IMR-90 (cell line): Measurements from ENCODE around the gene NAP1L1. TPM values are rescaled to one million over a fixed set of nuclear protein-coding genes. Genes with fewer than 3 reads are reported as not detected.

ENCODE experiments used
- ATAC-seq: fragments of 200-7000 bp; cut with Tn5 transposase; 2 replicates; pipeline ENCODE4 v1.9.1; 2020; ENCODE audit warnings: low read depth, mild to moderate bottlenecking, moderate library complexity
- BruUV-seq: library from RNA; stranded (reverse); fragments of 400-500 nt; replicated peaks from 2 replicates; lab custom pipeline; 2021; lab: Mats Ljungman, UMichigan
- CTCF ChIA-PET: fragments of 300-600 bp; formaldehyde crosslinking; extraction: SDS; loops from one replicate; lab custom pipeline; 2021; ENCODE audit warnings: antibody characterized with exemption; lab: Yijun Ruan, JAX
- POLR2A ChIA-PET: fragments of 300-600 bp; sonication (Branson Sonifier 250); formaldehyde crosslinking; loops from one replicate; lab custom pipeline; 2022; ENCODE audit warnings: antibody characterized with exemption; ENCODE audit not compliant: unreplicated experiment; lab: Charles Lee
- DNase-seq: peaks from one replicate; pipeline ENCODE4 v3.0.0; 2013
- H2AFZ ChIP-seq: replicated peaks from 2 replicates; pipeline ENCODE3; 2013; ENCODE audit warnings: low read length, mild to moderate bottlenecking; ENCODE audit not compliant: poor library complexity
- H2AK5ac ChIP-seq: 2 replicates; pipeline ENCODE4 v1.6.1; 2013; ENCODE audit warnings: low read depth, low read length, inconsistent platforms
- H2AK9ac ChIP-seq: replicated peaks from 2 replicates; pipeline ENCODE3; 2013; ENCODE audit warnings: mild to moderate bottlenecking, low read depth, low read length, moderate library complexity; ENCODE audit not compliant: poor library complexity
- H2BK120ac ChIP-seq: 2 replicates; pipeline ENCODE4 v1.6.1; 2013; ENCODE audit warnings: low read depth, low read length, inconsistent platforms
- H2BK15ac ChIP-seq: 3 replicates; pipeline ENCODE4 v1.6.1; 2013; ENCODE audit warnings: low read depth, low read length, inconsistent platforms
- H2BK20ac ChIP-seq: 2 replicates; pipeline ENCODE4 v1.6.1; 2013; ENCODE audit warnings: low read depth, mild to moderate bottlenecking, inconsistent platforms, low read length, moderate library complexity
- H2BK5ac ChIP-seq: 2 replicates; pipeline ENCODE4 v1.6.1; 2013; ENCODE audit warnings: mild to moderate bottlenecking, low read depth, low read length, inconsistent platforms; ENCODE audit not compliant: poor library complexity, severe bottlenecking
- H3K14ac ChIP-seq: replicated peaks from 2 replicates; pipeline ENCODE4 v1.6.1; 2013; ENCODE audit warnings: low read depth, low read length, inconsistent platforms
- H3K18ac ChIP-seq: 2 replicates; pipeline ENCODE4 v1.6.1; 2013; ENCODE audit warnings: low read depth, low read length, control low read depth
- H3K23ac ChIP-seq: 2 replicates; pipeline ENCODE4 v1.6.1; 2013; ENCODE audit warnings: low read depth, low read length, inconsistent platforms
- H3K27ac ChIP-seq: 2 replicates; pipeline ENCODE4 v1.5.1; 2013; ENCODE audit warnings: mild to moderate bottlenecking, control low read depth, low read length; ENCODE audit not compliant: insufficient read depth
- H3K27me3 ChIP-seq: 2 replicates; pipeline ENCODE4 v1.6.1; 2013; ENCODE audit warnings: low read length; ENCODE audit not compliant: control insufficient read depth, insufficient read depth
- H3K36me3 ChIP-seq: 2 replicates; pipeline ENCODE4 v1.6.1; 2013; ENCODE audit warnings: low read length, mixed read lengths; ENCODE audit not compliant: control insufficient read depth, insufficient read depth
- H3K4ac ChIP-seq: 2 replicates; pipeline ENCODE4 v1.6.1; 2013; ENCODE audit warnings: low read depth, low read length, inconsistent platforms
- H3K4me1 ChIP-seq: 2 replicates; pipeline ENCODE4 v1.6.1; 2013; ENCODE audit warnings: low read length, mixed read lengths; ENCODE audit not compliant: control insufficient read depth, insufficient read depth
- H3K4me2 ChIP-seq: 2 replicates; pipeline ENCODE4 v1.6.1; 2013; ENCODE audit warnings: low read depth, mild to moderate bottlenecking, control low read depth, low read length, moderate library complexity
- H3K4me3 ChIP-seq: 2 replicates; pipeline ENCODE4 v1.5.1; 2013; ENCODE audit warnings: low read depth, mild to moderate bottlenecking, control low read depth, low read length, moderate library complexity; ENCODE audit not compliant: insufficient read depth
- H3K56ac ChIP-seq: 2 replicates; pipeline ENCODE4 v1.6.1; 2013; ENCODE audit warnings: low read length, inconsistent platforms; ENCODE audit not compliant: insufficient read depth; ENCODE audit errors: extremely low read depth
- H3K79me1 ChIP-seq, 2 experiments: 2 replicates each; pipeline ENCODE4 v1.6.1; 2013; ENCODE audit warnings: low read length in 2 of 2, inconsistent platforms in 1 of 2, low read depth in 1 of 2
- H3K9ac ChIP-seq: 2 replicates; pipeline ENCODE4 v1.6.1; 2013; ENCODE audit warnings: low read depth, low read length, control low read depth
- H3K9me1 ChIP-seq: 2 replicates; pipeline ENCODE4 v1.6.1; 2013; ENCODE audit warnings: low read length, inconsistent platforms; ENCODE audit not compliant: insufficient read depth
- H3K9me3 ChIP-seq: 2 replicates; pipeline ENCODE4 v1.6.1; 2013; ENCODE audit warnings: low read length; ENCODE audit not compliant: control insufficient read depth, insufficient read depth
- H4K20me1 ChIP-seq: 2 replicates; pipeline ENCODE4 v1.6.1; 2013; ENCODE audit warnings: low read length, inconsistent platforms; ENCODE audit not compliant: insufficient read depth
- H4K5ac ChIP-seq: 2 replicates; pipeline ENCODE4 v1.6.1; 2013; ENCODE audit warnings: mild to moderate bottlenecking, low read depth, low read length, control low read depth
- H4K8ac ChIP-seq, 2 experiments: 2 replicates each; pipeline ENCODE4 v1.6.1; 2013; ENCODE audit warnings: low read depth in 2 of 2, low read length in 2 of 2, control low read depth in 1 of 2, inconsistent platforms in 1 of 2
- H4K91ac ChIP-seq: 2 replicates; pipeline ENCODE4 v1.6.1; 2013; ENCODE audit warnings: low read depth, low read length, inconsistent platforms; ENCODE audit not compliant: insufficient read depth
- BHLHE40 ChIP-seq: fragments of 150-350 bp; IDR thresholded peaks from 2 replicates; pipeline ENCODE4 v1.6.1; 2016; ENCODE audit warnings: mild to moderate bottlenecking, low read depth, low read length
- CEBPB ChIP-seq: IDR thresholded peaks from 2 replicates; pipeline ENCODE4 v1.6.1; 2012; ENCODE audit warnings: low read depth, low read length, improper control_type of control experiment
- FOS ChIP-seq: fragments of 150-350 bp; IDR thresholded peaks from 2 replicates; pipeline ENCODE4 v1.6.1; 2016; ENCODE audit warnings: low read depth, low read length
- MAFK ChIP-seq: IDR thresholded peaks from 2 replicates; pipeline ENCODE4 v1.6.1; 2012; ENCODE audit warnings: low read depth, low read length, improper control_type of control experiment
- MAZ ChIP-seq: IDR thresholded peaks from 2 replicates; pipeline ENCODE4 v1.6.1; 2012; ENCODE audit warnings: low read depth, mild to moderate bottlenecking, low read length, improper control_type of control experiment, moderate library complexity, borderline replicate concordance
- MXI1 ChIP-seq: IDR thresholded peaks from 2 replicates; pipeline ENCODE4 v1.6.1; 2012; ENCODE audit warnings: low read depth, mild to moderate bottlenecking, low read length, moderate library complexity, borderline replicate concordance
- NFE2L2 ChIP-seq: fragments of 150-350 bp; IDR thresholded peaks from 2 replicates; pipeline ENCODE4 v1.6.1; 2016; ENCODE audit warnings: low read depth, mild to moderate bottlenecking, low read length
- POLR2A ChIP-seq: IDR thresholded peaks from 2 replicates; pipeline ENCODE4 v1.6.1; 2012; ENCODE audit warnings: mild to moderate bottlenecking, low read depth, low read length
- RAD21 ChIP-seq: IDR thresholded peaks from 2 replicates; pipeline ENCODE4 v1.6.1; 2012; ENCODE audit warnings: low read length, improper control_type of control experiment
- RCOR1 ChIP-seq: IDR thresholded peaks from 2 replicates; pipeline ENCODE4 v1.6.1; 2012; ENCODE audit warnings: mild to moderate bottlenecking, low read length, improper control_type of control experiment; ENCODE audit not compliant: insufficient replicate concordance
- RFX5 ChIP-seq: IDR thresholded peaks from 2 replicates; pipeline ENCODE4 v1.8.0; 2012; ENCODE audit warnings: low read depth, mild to moderate bottlenecking, low read length, moderate library complexity
- SMC3 ChIP-seq: fragments of 150-350 bp; IDR thresholded peaks from 2 replicates; pipeline ENCODE4 v1.6.1; 2016; ENCODE audit warnings: low read depth, mild to moderate bottlenecking, antibody characterized with exemption, low read length, moderate library complexity
- WGBS, 2 experiments: methylation state at CpG; one replicate each; pipeline versions ENCODE4 v1.1.5 to v1.1.7; 2013; ENCODE audit warnings: missing lambda C conversion rate in 2 of 2; ENCODE audit not compliant: insufficient read length in 1 of 2; ENCODE audit errors: extremely low coverage in 2 of 2; 5-methylcytosine and 5-hydroxymethylcytosine counted together
- dilution Hi-C: fragments of 300-500 bp; cut with HindIII; formaldehyde crosslinking; loops from one replicate; pipeline ENCODE4 v1.14.3; 2018; ENCODE audit warnings: low sequenced_read_pairs; ENCODE audit not compliant: unreplicated experiment
- in situ Hi-C: fragments of 300-500 bp; cut with MboI; formaldehyde crosslinking; loops from 3 replicates; pipeline ENCODE4 v1.14.3; 2019; ENCODE audit warnings: low sequenced_read_pairs, inconsistent platforms, mixed read lengths
- intact Hi-C: fragments of 100-400 bp; cut with micrococcal nuclease; formaldehyde crosslinking; loops from 2 replicates; pipeline ENCODE4 v1.10.0; 2022
- polyA plus RNA-seq, 3 experiments: library from polyadenylated mRNA; depleted of rRNA; stranded (reverse); fragments of >200 nt; gene quantifications; 2 replicates each; pipeline ENCODE4 v1.2.3, GENCODE V29; 2012; ENCODE audit warnings: low replicate concordance in 1 of 3
- total RNA-seq: library from RNA; depleted of rRNA; stranded (reverse); fragments of >200 nt; gene quantifications from 2 replicates; pipeline ENCODE4 v1.2.3, GENCODE V29; 2012
- TF ChIP-seq, protein P1 (sequence below): fragments of 150-350 bp; IDR thresholded peaks from 2 replicates; pipeline ENCODE4 v1.6.1; 2017; ENCODE audit warnings: mild to moderate bottlenecking, antibody characterized with exemption, low read length, low read depth
- TF ChIP-seq, protein P2 (sequence below): conservative IDR thresholded peaks from 2 replicates; pipeline ENCODE4 v1.5.1; 2012; ENCODE audit warnings: mild to moderate bottlenecking, low read depth, low read length, improper control_type of control experiment
- TF ChIP-seq, protein P3 (sequence below): fragments of 150-350 bp; IDR thresholded peaks from 2 replicates; pipeline ENCODE4 v1.6.1; 2016; ENCODE audit warnings: low read depth, mild to moderate bottlenecking, low read length, moderate library complexity, borderline replicate concordance

The NAP1L1 gene
- total and polyA plus RNA-seq, 2 of the 4 experiments (the other 2 are of a cell fraction): 86.4 to 200 TPM

DNA sequence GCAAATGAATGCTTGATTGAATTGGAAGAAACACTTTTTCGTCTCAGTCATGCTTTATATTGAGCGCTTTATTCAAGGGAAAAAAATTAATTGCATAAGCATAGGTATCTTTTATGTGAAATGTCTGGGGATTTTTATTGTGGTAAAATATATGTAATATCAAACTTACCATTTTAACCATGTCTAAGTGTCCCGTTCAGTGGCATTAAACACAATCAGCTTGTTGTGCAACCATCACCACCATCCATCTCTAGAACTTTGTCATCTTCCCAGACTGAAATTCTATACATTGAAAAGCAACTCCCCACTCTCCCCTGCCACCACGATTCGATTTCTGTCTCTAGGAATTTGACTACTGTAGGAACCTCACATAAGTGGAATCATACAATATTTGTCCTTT lies 92.7 kb downstream of the NAP1L1 start:
- H4K5ac ChIP-seq: no peak overlapping the region
- no peak overlapping the region for H2BK15ac ChIP-seq
- no peak overlapping the region for H4K8ac ChIP-seq
- no peak overlapping the region for H2BK20ac ChIP-seq
- no peak overlapping the region for H3K56ac ChIP-seq
- no peak overlapping the region for H3K23ac ChIP-seq
- H2AK9ac ChIP-seq: no peak overlapping the region
- no peaks in the 10 kb centered on the region for H3K36me3 ChIP-seq
- H3K14ac ChIP-seq: no peak overlapping the region
- no peaks in the 10 kb centered on the region for H3K79me1 ChIP-seq
- no peak overlapping the region for H3K4me3 ChIP-seq
- no peak overlapping the region for H2AFZ ChIP-seq
- H2BK120ac ChIP-seq: no peak overlapping the region
- ChIA-PET POLR2A (no interaction called here), CTCF (no interaction called here)
- H3K27me3 ChIP-seq: no peaks in the 10 kb centered on the region
- ATAC-seq (no peak), DNase-seq (no peak)
- peaks cover 1% of the 10 kb centered on the region for H3K4me1 ChIP-seq
- H3K9me3 ChIP-seq: no peaks in the 10 kb centered on the region
- intact Hi-C loops: no loop called here
- no peak overlapping the region for H2AK5ac ChIP-seq
- no peak overlapping the region for H3K18ac ChIP-seq
- H3K4me2 ChIP-seq: no peak overlapping the region
- H3K9me1 ChIP-seq: no peaks in the 10 kb centered on the region
- H4K91ac ChIP-seq: no peak overlapping the region
- TF ChIP-seq, protein P1, sequence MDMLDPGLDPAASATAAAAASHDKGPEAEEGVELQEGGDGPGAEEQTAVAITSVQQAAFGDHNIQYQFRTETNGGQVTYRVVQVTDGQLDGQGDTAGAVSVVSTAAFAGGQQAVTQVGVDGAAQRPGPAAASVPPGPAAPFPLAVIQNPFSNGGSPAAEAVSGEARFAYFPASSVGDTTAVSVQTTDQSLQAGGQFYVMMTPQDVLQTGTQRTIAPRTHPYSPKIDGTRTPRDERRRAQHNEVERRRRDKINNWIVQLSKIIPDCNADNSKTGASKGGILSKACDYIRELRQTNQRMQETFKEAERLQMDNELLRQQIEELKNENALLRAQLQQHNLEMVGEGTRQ: no peak
- TF ChIP-seq FOS (no peak), RCOR1 (no peak), RAD21 (no peak), BHLHE40 (no peak), SMC3 (no peak), MXI1 (no peak), NFE2L2 (no peak), CEBPB (no peak), POLR2A (no peak), MAFK (no peak), MAZ (no peak), RFX5 (no peak)
- TF ChIP-seq, protein P2, sequence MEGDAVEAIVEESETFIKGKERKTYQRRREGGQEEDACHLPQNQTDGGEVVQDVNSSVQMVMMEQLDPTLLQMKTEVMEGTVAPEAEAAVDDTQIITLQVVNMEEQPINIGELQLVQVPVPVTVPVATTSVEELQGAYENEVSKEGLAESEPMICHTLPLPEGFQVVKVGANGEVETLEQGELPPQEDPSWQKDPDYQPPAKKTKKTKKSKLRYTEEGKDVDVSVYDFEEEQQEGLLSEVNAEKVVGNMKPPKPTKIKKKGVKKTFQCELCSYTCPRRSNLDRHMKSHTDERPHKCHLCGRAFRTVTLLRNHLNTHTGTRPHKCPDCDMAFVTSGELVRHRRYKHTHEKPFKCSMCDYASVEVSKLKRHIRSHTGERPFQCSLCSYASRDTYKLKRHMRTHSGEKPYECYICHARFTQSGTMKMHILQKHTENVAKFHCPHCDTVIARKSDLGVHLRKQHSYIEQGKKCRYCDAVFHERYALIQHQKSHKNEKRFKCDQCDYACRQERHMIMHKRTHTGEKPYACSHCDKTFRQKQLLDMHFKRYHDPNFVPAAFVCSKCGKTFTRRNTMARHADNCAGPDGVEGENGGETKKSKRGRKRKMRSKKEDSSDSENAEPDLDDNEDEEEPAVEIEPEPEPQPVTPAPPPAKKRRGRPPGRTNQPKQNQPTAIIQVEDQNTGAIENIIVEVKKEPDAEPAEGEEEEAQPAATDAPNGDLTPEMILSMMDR: no peak
- TF ChIP-seq, protein P3, sequence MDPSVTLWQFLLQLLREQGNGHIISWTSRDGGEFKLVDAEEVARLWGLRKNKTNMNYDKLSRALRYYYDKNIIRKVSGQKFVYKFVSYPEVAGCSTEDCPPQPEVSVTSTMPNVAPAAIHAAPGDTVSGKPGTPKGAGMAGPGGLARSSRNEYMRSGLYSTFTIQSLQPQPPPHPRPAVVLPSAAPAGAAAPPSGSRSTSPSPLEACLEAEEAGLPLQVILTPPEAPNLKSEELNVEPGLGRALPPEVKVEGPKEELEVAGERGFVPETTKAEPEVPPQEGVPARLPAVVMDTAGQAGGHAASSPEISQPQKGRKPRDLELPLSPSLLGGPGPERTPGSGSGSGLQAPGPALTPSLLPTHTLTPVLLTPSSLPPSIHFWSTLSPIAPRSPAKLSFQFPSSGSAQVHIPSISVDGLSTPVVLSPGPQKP: no peak
- H3K9ac ChIP-seq: no peak overlapping the region
- WGBS, 2 experiments: no CpG with 5 or more reads among the region's 5 CpGs
- no TSS peak for BruUV-seq
- in situ Hi-C loops: no loop called here
- no peak overlapping the region for H3K27ac ChIP-seq
- no peak overlapping the region for H2BK5ac ChIP-seq
- dilution Hi-C loops: no loop called here
- no peaks in the 10 kb centered on the region for H4K20me1 ChIP-seq
- no peak overlapping the region for H3K4ac ChIP-seq
